GM12878 (cell line): ENCODE results near the gene L1CAM. TPM values are rescaled to one million over a fixed set of nuclear protein-coding genes. Genes with fewer than 3 reads are reported as not detected.

Experiments
- CHD4 ChIP-seq: fragments of 200-600 bp; sonication (generic); IDR thresholded peaks from 2 replicates; pipeline ENCODE4 v1.6.1; 2016; ENCODE audit warnings: mild to moderate bottlenecking
- HCFC1 ChIP-seq: fragments of 150-350 bp; IDR thresholded peaks from 2 replicates; pipeline ENCODE4 v1.6.1; 2014; ENCODE audit warnings: low read length
- KAT2A ChIP-seq: conservative IDR thresholded peaks from 2 replicates; pipeline ENCODE4 v1.6.1; 2011; ENCODE audit warnings: low read depth, low read length; ENCODE audit not compliant: control insufficient read depth
- MEF2A ChIP-seq: IDR thresholded peaks from 2 replicates; pipeline ENCODE4 v1.6.1; 2011; ENCODE audit warnings: low read depth, mild to moderate bottlenecking, low read length, moderate library complexity; ENCODE audit not compliant: insufficient read depth
- PAX5 ChIP-seq: IDR thresholded peaks from 2 replicates; pipeline ENCODE4 v1.6.1; 2011; ENCODE audit warnings: low read depth, low read length, borderline replicate concordance
- RB1 ChIP-seq: fragments of 450-650 bp; formaldehyde crosslinking; IDR thresholded peaks from 2 replicates; pipeline ENCODE4 v1.6.1; 2017; ENCODE audit warnings: mild to moderate bottlenecking, borderline replicate concordance
- STAT1 ChIP-seq: fragments of 450-650 bp; conservative IDR thresholded peaks from 2 replicates; pipeline ENCODE4 v1.6.1; 2014; ENCODE audit warnings: antibody characterized with exemption, mild to moderate bottlenecking
- polyA plus RNA-seq, 11 experiments: library from polyadenylated mRNA; depleted of rRNA in 4 of 11; unstranded in 6 of 11; stranded (reverse) in 5 of 11; fragments of >200 nt; fragmentation: Nextera tagmentation in 4 of 11; fragmentation: Illumina TruSeq in 1 of 11; extraction: Ambion mirVana in 4 of 11; extraction: Trizol in 1 of 11; gene quantifications; 1 replicate in 1 of 11; 2 replicates in 10 of 11; pipeline versions ENCODE4 v1.2.1 to v1.2.3, GENCODE V29; 2011 to 2016; ENCODE audit warnings: inconsistent platforms in 2 of 11, missing spikeins in 2 of 11, low read depth in 1 of 11
- total RNA-seq, 4 experiments: library from RNA; depleted of rRNA in 3 of 4; stranded (reverse); fragments of >200 nt in 3 of 4; fragmentation: Illumina TruSeq in 1 of 4; extraction: Trizol in 1 of 4; gene quantifications; 2 replicates each; pipeline versions ENCODE4 v1.2.1 to v1.2.3, GENCODE V29; 2013 to 2021
- TF ChIP-seq, protein P1 (sequence below): fragments of 450-650 bp; IDR thresholded peaks from 2 replicates; pipeline ENCODE4 v1.6.1; 2017; ENCODE audit warnings: mild to moderate bottlenecking, moderate library complexity
- TF ChIP-seq, protein P2 (sequence below): fragments of 450-650 bp; conservative IDR thresholded peaks from 2 replicates; pipeline ENCODE4 v1.6.1; 2017; ENCODE audit warnings: mild to moderate bottlenecking, moderate library complexity
- TF ChIP-seq, protein P3 (sequence below): fragments of 450-650 bp; IDR thresholded peaks from 2 replicates; pipeline ENCODE4 v1.6.1; 2017; ENCODE audit warnings: mild to moderate bottlenecking, low read depth, inconsistent platforms; ENCODE audit not compliant: poor library complexity, severe bottlenecking
- TF ChIP-seq, protein P4 (sequence below): fragments of 450-650 bp; formaldehyde crosslinking; IDR thresholded peaks from 2 replicates; pipeline ENCODE4 v1.4.0; 2020; ENCODE audit warnings: mild to moderate bottlenecking, moderate library complexity

Gene L1CAM
- total and polyA plus RNA-seq, 10 of the 15 experiments (the other 5 are each of a cell fraction or from before 2014, with no cell fraction given), result 0.01 to 0.64 (median 0.09) TPM; not detected in 5

DNA sequence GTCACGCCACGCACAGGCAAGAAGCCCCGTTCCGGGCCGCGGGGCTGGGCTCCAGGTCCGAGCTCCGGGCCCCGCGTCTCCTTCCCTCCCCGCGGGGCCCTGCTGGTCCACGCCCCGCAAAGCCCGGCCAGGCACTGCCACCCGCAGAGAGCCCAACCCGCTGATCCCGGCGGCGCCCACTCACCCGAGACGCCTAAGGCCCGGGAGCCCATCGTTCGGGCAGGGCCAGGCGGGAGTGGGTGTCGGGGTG is 56.5 kb downstream of the L1CAM start (continued):
- TF ChIP-seq, protein P1, sequence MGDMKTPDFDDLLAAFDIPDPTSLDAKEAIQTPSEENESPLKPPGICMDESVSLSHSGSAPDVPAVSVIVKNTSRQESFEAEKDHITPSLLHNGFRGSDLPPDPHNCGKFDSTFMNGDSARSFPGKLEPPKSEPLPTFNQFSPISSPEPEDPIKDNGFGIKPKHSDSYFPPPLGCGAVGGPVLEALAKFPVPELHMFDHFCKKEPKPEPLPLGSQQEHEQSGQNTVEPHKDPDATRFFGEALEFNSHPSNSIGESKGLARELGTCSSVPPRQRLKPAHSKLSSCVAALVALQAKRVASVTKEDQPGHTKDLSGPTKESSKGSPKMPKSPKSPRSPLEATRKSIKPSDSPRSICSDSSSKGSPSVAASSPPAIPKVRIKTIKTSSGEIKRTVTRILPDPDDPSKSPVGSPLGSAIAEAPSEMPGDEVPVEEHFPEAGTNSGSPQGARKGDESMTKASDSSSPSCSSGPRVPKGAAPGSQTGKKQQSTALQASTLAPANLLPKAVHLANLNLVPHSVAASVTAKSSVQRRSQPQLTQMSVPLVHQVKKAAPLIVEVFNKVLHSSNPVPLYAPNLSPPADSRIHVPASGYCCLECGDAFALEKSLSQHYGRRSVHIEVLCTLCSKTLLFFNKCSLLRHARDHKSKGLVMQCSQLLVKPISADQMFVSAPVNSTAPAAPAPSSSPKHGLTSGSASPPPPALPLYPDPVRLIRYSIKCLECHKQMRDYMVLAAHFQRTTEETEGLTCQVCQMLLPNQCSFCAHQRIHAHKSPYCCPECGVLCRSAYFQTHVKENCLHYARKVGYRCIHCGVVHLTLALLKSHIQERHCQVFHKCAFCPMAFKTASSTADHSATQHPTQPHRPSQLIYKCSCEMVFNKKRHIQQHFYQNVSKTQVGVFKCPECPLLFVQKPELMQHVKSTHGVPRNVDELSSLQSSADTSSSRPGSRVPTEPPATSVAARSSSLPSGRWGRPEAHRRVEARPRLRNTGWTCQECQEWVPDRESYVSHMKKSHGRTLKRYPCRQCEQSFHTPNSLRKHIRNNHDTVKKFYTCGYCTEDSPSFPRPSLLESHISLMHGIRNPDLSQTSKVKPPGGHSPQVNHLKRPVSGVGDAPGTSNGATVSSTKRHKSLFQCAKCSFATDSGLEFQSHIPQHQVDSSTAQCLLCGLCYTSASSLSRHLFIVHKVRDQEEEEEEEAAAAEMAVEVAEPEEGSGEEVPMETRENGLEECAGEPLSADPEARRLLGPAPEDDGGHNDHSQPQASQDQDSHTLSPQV, result no peak
- TF ChIP-seq PAX5 (no peak), HCFC1 (no peak), RB1 (no peak), MEF2A (no peak), KAT2A (no peak), CHD4 (no peak), STAT1 (no peak)
- TF ChIP-seq, protein P2, sequence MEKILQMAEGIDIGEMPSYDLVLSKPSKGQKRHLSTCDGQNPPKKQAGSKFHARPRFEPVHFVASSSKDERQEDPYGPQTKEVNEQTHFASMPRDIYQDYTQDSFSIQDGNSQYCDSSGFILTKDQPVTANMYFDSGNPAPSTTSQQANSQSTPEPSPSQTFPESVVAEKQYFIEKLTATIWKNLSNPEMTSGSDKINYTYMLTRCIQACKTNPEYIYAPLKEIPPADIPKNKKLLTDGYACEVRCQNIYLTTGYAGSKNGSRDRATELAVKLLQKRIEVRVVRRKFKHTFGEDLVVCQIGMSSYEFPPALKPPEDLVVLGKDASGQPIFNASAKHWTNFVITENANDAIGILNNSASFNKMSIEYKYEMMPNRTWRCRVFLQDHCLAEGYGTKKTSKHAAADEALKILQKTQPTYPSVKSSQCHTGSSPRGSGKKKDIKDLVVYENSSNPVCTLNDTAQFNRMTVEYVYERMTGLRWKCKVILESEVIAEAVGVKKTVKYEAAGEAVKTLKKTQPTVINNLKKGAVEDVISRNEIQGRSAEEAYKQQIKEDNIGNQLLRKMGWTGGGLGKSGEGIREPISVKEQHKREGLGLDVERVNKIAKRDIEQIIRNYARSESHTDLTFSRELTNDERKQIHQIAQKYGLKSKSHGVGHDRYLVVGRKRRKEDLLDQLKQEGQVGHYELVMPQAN, result no peak
- TF ChIP-seq, protein P3, sequence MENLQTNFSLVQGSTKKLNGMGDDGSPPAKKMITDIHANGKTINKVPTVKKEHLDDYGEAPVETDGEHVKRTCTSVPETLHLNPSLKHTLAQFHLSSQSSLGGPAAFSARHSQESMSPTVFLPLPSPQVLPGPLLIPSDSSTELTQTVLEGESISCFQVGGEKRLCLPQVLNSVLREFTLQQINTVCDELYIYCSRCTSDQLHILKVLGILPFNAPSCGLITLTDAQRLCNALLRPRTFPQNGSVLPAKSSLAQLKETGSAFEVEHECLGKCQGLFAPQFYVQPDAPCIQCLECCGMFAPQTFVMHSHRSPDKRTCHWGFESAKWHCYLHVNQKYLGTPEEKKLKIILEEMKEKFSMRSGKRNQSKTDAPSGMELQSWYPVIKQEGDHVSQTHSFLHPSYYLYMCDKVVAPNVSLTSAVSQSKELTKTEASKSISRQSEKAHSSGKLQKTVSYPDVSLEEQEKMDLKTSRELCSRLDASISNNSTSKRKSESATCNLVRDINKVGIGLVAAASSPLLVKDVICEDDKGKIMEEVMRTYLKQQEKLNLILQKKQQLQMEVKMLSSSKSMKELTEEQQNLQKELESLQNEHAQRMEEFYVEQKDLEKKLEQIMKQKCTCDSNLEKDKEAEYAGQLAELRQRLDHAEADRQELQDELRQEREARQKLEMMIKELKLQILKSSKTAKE, result no peak
- TF ChIP-seq, protein P4, sequence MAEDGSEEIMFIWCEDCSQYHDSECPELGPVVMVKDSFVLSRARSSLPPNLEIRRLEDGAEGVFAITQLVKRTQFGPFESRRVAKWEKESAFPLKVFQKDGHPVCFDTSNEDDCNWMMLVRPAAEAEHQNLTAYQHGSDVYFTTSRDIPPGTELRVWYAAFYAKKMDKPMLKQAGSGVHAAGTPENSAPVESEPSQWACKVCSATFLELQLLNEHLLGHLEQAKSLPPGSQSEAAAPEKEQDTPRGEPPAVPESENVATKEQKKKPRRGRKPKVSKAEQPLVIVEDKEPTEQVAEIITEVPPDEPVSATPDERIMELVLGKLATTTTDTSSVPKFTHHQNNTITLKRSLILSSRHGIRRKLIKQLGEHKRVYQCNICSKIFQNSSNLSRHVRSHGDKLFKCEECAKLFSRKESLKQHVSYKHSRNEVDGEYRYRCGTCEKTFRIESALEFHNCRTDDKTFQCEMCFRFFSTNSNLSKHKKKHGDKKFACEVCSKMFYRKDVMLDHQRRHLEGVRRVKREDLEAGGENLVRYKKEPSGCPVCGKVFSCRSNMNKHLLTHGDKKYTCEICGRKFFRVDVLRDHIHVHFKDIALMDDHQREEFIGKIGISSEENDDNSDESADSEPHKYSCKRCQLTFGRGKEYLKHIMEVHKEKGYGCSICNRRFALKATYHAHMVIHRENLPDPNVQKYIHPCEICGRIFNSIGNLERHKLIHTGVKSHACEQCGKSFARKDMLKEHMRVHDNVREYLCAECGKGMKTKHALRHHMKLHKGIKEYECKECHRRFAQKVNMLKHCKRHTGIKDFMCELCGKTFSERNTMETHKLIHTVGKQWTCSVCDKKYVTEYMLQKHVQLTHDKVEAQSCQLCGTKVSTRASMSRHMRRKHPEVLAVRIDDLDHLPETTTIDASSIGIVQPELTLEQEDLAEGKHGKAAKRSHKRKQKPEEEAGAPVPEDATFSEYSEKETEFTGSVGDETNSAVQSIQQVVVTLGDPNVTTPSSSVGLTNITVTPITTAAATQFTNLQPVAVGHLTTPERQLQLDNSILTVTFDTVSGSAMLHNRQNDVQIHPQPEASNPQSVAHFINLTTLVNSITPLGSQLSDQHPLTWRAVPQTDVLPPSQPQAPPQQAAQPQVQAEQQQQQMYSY (CRISPR knock-in tag), result no peak
